Activated CD8-positive, alpha-beta T cell treated with anti-CD3 and anti-CD28 coated beads for 36 hours (primary cell): Measurements from ENCODE around the gene VN1R5. TPM values are rescaled to one million over a fixed set of nuclear protein-coding genes. Genes with fewer than 3 reads are reported as not detected.
"Not testable (repeated sequence)": the region's sequence is repeated elsewhere in the genome, so short reads cannot be mapped to it uniquely, and the experiment has no call there.

Experiments
- ATAC-seq: fragments of 200-7000 bp; cut with Tn5 transposase; one replicate; pipeline ENCODE4 v1.10.0; 2021; ENCODE audit warnings: mild to moderate bottlenecking, moderate library complexity
- CTCF ChIA-PET: fragments of 350-600 bp; sonication (Branson Sonifier 250); formaldehyde crosslinking; loops from one replicate; lab custom pipeline; 2021; ENCODE audit warnings: antibody characterized with exemption; lab: Charles Lee
- POLR2A ChIA-PET: fragments of 350-600 bp; sonication (Branson Sonifier 250); formaldehyde crosslinking; loops from one replicate; lab custom pipeline; 2021; ENCODE audit warnings: antibody characterized with exemption; lab: Charles Lee
- DNase-seq: peaks from one replicate; pipeline ENCODE4 v3.0.0-alpha.2; 2020
- H3K27ac Mint-ChIP-seq: one replicate; pipeline ENCODE4 v1.8.0; 2021; ENCODE audit warnings: mild to moderate bottlenecking, mixed read lengths
- H3K27me3 Mint-ChIP-seq: one replicate; pipeline ENCODE4 v1.8.0; 2021; ENCODE audit warnings: mixed read lengths
- H3K36me3 Mint-ChIP-seq: one replicate; pipeline ENCODE4 v1.8.0; 2021; ENCODE audit warnings: low read depth, mixed read lengths
- H3K4me1 Mint-ChIP-seq: one replicate; pipeline ENCODE4 v1.8.0; 2021; ENCODE audit warnings: low read depth, mixed read lengths
- H3K4me3 Mint-ChIP-seq: one replicate; pipeline ENCODE4 v1.8.0; 2021; ENCODE audit warnings: mild to moderate bottlenecking, moderate library complexity, mixed read lengths
- H3K9me3 Mint-ChIP-seq: one replicate; pipeline ENCODE4 v1.8.0; 2021; ENCODE audit warnings: mixed read lengths
- intact Hi-C: fragments of 100-400 bp; cut with micrococcal nuclease; formaldehyde crosslinking; loops from one replicate; pipeline ENCODE4 v1.10.0; 2022
- total RNA-seq, 2 experiments: library from RNA; stranded (reverse); gene quantifications; one replicate each; pipeline ENCODE4 v1.2.3, GENCODE V29; 2021
- TF ChIP-seq, protein P1 (sequence below): fragments of 200-600 bp; IDR thresholded peaks from one replicate; pipeline ENCODE4 v1.8.0; 2022; ENCODE audit warnings: antibody characterized with exemption, mild to moderate bottlenecking

Gene VN1R5
- total RNA-seq, 2 experiments from 2014 or later, result not detected

GRCh38 chr1:247286134-247286670 lies 30.3 kb downstream of the VN1R5 start:
- POLR2A ChIA-PET, result no interaction called here
- Mint-ChIP-seq H3K4me1 (no peaks in the 10 kb centered on the region), H3K27me3 (no peaks in the 10 kb centered on the region), H3K36me3 (no peaks in the 10 kb centered on the region), H3K9me3 (no peaks in the 10 kb centered on the region), H3K4me3 (no peak overlapping the region), H3K27ac (no peak overlapping the region)
- CTCF ChIA-PET, result no interaction called here
- intact Hi-C loops, result no loop called here
- DNase-seq (no peak), ATAC-seq (no peak)
- TF ChIP-seq, protein P1, sequence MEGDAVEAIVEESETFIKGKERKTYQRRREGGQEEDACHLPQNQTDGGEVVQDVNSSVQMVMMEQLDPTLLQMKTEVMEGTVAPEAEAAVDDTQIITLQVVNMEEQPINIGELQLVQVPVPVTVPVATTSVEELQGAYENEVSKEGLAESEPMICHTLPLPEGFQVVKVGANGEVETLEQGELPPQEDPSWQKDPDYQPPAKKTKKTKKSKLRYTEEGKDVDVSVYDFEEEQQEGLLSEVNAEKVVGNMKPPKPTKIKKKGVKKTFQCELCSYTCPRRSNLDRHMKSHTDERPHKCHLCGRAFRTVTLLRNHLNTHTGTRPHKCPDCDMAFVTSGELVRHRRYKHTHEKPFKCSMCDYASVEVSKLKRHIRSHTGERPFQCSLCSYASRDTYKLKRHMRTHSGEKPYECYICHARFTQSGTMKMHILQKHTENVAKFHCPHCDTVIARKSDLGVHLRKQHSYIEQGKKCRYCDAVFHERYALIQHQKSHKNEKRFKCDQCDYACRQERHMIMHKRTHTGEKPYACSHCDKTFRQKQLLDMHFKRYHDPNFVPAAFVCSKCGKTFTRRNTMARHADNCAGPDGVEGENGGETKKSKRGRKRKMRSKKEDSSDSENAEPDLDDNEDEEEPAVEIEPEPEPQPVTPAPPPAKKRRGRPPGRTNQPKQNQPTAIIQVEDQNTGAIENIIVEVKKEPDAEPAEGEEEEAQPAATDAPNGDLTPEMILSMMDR, result no peak

- Mint-ChIP-seq H3K4me3 (no peak overlapping the region), H3K27ac (no peak overlapping the region), H3K4me1 (peaks cover 5% of the 10 kb centered on the region), H3K36me3 (no peaks in the 10 kb centered on the region), H3K9me3 (no peaks in the 10 kb centered on the region), H3K27me3 (no peaks in the 10 kb centered on the region)
- CTCF ChIA-PET, result no interaction called here
- TF ChIP-seq, protein P1, result no peak
- ATAC-seq (no peak), DNase-seq (no peak)
- intact Hi-C loops, result no loop called here
- POLR2A ChIA-PET, result no interaction called here
These were observed 31.6 kb downstream of the VN1R5 start for GRCh38 chr1:247287460-247287859.

DNA sequence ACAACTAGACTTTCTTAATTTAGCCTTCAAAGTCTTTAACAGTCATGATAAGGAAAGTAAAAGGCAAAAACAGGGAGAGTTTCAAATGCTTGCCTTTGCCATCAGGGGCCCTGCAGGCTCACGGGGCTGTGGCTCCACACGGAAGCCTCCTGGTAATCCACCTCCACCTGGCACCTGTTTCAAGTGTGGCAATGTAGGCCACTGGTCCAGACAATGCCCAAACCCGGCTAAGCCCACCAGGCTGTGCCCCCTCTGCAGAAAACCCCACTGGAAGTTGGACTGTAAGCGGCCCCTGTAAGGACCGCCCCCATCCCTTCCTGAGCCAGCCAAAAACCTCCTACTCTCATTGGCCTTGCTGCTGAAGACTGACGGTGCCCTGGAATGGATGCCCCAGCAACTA lies 32.5 kb downstream of the VN1R5 start:
- Mint-ChIP-seq H3K4me1 (peaks cover 5% of the 10 kb centered on the region), H3K4me3 (no peak overlapping the region), H3K9me3 (no peaks in the 10 kb centered on the region), H3K27ac (no peak overlapping the region), H3K36me3 (no peaks in the 10 kb centered on the region), H3K27me3 (no peaks in the 10 kb centered on the region)
- POLR2A ChIA-PET, result no interaction called here
- intact Hi-C loops, result no loop called here
- ATAC-seq, result no peak
- TF ChIP-seq, protein P1, result no peak
- CTCF ChIA-PET, result no interaction called here
- DNase-seq, result no peak

- intact Hi-C loops, H3K27me3 Mint-ChIP-seq, H3K9me3 Mint-ChIP-seq, CTCF ChIA-PET, POLR2A ChIA-PET, H3K36me3 Mint-ChIP-seq, H3K4me3 Mint-ChIP-seq, H3K4me1 Mint-ChIP-seq, H3K27ac Mint-ChIP-seq, ATAC-seq, DNase-seq: not testable (repeated sequence)
These were observed 33.5 kb downstream of the VN1R5 start for GRCh38 chr1:247289274-247289892.

DNA sequence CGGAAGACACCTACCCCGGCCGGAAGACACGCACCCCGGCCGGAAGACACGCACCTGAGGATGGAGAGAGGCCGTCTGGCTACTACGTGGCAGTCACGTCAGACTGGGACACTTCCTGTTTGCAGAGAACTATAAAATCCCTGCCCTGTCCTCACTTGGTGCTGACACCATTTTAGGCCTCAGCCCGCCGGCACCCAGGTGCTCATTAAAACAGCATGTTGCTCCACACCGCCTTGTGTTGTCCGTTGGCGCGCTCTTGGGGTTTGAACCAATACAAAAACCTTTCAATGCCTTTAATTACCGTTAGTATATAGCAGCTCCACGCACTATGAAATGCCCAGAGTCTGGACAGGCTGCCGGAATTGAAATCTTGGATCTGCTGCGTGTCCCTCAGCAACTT lies 34.7 kb downstream of the VN1R5 start:
- DNase-seq (no peak), ATAC-seq (no peak)
- no peaks in the 10 kb centered on the region for H3K36me3 Mint-ChIP-seq
- H3K4me3 Mint-ChIP-seq, result no peak overlapping the region
- ChIA-PET POLR2A (no interaction called here), CTCF (no interaction called here)
- H3K27me3 Mint-ChIP-seq, result no peaks in the 10 kb centered on the region
- H3K27ac Mint-ChIP-seq, result no peak overlapping the region
- TF ChIP-seq, protein P1, result no peak
- H3K4me1 Mint-ChIP-seq, result peaks cover 5% of the 10 kb centered on the region
- intact Hi-C loops, result no loop called here
- H3K9me3 Mint-ChIP-seq, result no peaks in the 10 kb centered on the region
